Islet of Langerhans (tissue), 1 donor: ENCODE results near the gene CADM2.
A peak's percentile ranks its signal among the peaks of the same experiment; 100 is the strongest.
"Not testable (repeated sequence)": the region's sequence is repeated elsewhere in the genome, so short reads cannot be mapped to it uniquely, and the experiment has no call there.

Experiments
- FAIRE-seq: peaks from one replicate; lab custom pipeline; 2011; peaks lifted over from hg19 to GRCh38; lab: Jason Lieb, UNC

CADM2 gene

GRCh38 chr3:84958495-84959469 lies at the start of gene CADM2:
Gene CADM2, plus strand, starts transcription at chr3:84958989.
- FAIRE-seq = no peak

- not testable (repeated sequence) for FAIRE-seq
Observed at GRCh38 chr3:84918592-84918991, 40.2 kb upstream of the CADM2 start.

GRCh38 chr3:84922682-84923081 lies 36.1 kb upstream of the CADM2 start:
- FAIRE-seq = no peak

GRCh38 chr3:84925571-84925970 lies 33.2 kb upstream of the CADM2 start:
- FAIRE-seq = no peak

GRCh38 chr3:84943379-84943778 lies 15.4 kb upstream of the CADM2 start:
- FAIRE-seq = no peak

- no peak for FAIRE-seq
Observed at GRCh38 chr3:84946240-84946639, 12.5 kb upstream of the CADM2 start.

GRCh38 chr3:84959470-84960271 lies 882 bp downstream of the CADM2 start:
- no peak for FAIRE-seq

- FAIRE-seq = no peak
Observed at GRCh38 chr3:84960581-84960980, 1.8 kb downstream of the CADM2 start.

- no peak for FAIRE-seq
Observed at GRCh38 chr3:84961011-84961410, 2.2 kb downstream of the CADM2 start.

GRCh38 chr3:84961521-84962255 lies 2.9 kb downstream of the CADM2 start:
- no peak for FAIRE-seq

GRCh38 chr3:84962415-84962814 lies 3.6 kb downstream of the CADM2 start:
- no peak for FAIRE-seq

GRCh38 chr3:84963137-84963536 lies 4.3 kb downstream of the CADM2 start:
- no peak for FAIRE-seq

GRCh38 chr3:84965141-84965540 lies 6.4 kb downstream of the CADM2 start:
- no peak for FAIRE-seq

- FAIRE-seq = no peak
Observed at GRCh38 chr3:84967767-84968581, 9.2 kb downstream of the CADM2 start.

GRCh38 chr3:84968701-84969235 lies 10.0 kb downstream of the CADM2 start:
- FAIRE-seq = no peak

GRCh38 chr3:84974347-84974746 lies 15.6 kb downstream of the CADM2 start:
- FAIRE-seq = peak; percentile 61

- no peak for FAIRE-seq
Observed at GRCh38 chr3:84977021-84977420, 18.2 kb downstream of the CADM2 start.

- no peak for FAIRE-seq
Observed at GRCh38 chr3:84978843-84979242, 20.1 kb downstream of the CADM2 start.

- FAIRE-seq = no peak
Observed at GRCh38 chr3:84980011-84980410, 21.2 kb downstream of the CADM2 start.

- FAIRE-seq = no peak
Observed at GRCh38 chr3:84980456-84980855, 21.7 kb downstream of the CADM2 start.

- no peak for FAIRE-seq
Observed at GRCh38 chr3:84983490-84983889, 24.7 kb downstream of the CADM2 start.
